ENCODE data around the gene TNK2.
A peak's percentile ranks its signal among the peaks of the same experiment; 100 is the strongest.
"Not testable (repeated sequence)": the region's sequence is repeated elsewhere in the genome, so short reads cannot be mapped to it uniquely, and the experiment has no call there.

Gene TNK2

GRCh38 chr3:195907934-195908693 is at the start of gene TNK2:
Gene TNK2, minus strand, starts transcription at chr3:195908551. Its CDS starts 19,963 bp downstream, at chr3:195888588.
- no peak for DNase-seq (ENCODE audit: low read depth)

GRCh38 chr3:195956577-195956976 is 48.2 kb upstream of the TNK2 start:
- no peak for DNase-seq (ENCODE audit: low read depth)

DNA sequence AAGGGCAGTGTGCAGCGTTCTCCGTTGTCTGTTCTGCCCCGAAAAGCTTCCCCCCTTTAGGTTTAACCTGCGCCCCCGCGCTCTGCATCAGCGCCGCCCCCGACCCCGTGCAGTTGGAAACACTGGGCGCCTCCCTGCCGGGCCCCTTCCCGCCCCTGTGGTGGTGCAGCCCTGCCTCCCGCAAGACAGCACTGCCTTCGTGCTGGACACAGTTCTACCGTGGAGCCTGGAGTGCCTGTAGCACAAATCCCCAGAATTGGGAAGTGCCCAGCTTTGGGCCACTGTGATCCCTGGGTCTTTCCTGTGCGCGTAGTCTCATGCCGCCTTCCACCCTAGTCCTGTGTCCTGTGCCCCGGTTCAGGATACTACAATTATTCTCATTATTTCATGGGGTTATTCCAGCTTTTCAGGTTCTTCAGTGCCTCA is 47.1 kb upstream of the TNK2 start:
- DNase-seq (ENCODE audit: low read depth) = not testable (repeated sequence)

GRCh38 chr3:195954752-195955119 is 46.4 kb upstream of the TNK2 start:
- DNase-seq (ENCODE audit: low read depth) = not testable (repeated sequence)

- peak; percentile 30 for DNase-seq (ENCODE audit: low read depth)
These were observed 45.9 kb upstream of the TNK2 start for GRCh38 chr3:195954052-195954751.

GRCh38 chr3:195952590-195952989 is 44.2 kb upstream of the TNK2 start:
- not testable (repeated sequence) for DNase-seq (ENCODE audit: low read depth)

DNA sequence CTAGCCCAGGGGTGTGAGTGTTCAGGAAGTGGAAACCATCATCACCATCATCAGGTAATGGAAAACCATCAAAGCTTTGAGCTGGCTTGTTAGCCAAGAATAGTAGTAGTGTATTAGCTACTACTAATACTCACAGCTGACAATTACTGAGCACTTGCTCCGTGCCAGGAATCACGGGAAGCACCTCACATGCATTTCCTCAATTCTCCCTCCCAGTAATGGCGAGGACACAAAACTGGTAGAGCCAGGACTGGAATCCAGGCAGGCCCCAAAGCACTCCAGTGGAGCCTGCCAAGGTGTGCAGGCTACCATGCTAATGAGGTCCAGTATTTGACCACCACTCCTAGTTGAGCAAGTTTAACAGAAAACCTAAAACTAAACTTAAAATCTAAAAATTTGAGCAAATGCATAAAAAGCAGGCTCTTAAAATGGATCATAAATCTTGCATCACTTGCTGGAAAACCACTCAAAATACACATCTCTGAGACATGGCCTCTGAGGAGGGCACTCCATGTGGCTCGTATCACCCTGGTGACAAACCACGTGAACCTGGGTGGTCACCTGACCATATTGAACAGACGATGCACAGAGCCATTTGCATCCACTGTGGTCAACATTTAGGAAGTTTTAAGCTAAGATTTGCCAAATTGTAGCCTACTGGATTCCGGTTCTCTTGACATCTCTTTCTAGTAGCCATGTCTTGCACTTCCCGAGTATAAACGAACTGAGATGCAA is 43.3 kb upstream of the TNK2 start:
- DNase-seq (ENCODE audit: low read depth) = not testable (repeated sequence)

DNA sequence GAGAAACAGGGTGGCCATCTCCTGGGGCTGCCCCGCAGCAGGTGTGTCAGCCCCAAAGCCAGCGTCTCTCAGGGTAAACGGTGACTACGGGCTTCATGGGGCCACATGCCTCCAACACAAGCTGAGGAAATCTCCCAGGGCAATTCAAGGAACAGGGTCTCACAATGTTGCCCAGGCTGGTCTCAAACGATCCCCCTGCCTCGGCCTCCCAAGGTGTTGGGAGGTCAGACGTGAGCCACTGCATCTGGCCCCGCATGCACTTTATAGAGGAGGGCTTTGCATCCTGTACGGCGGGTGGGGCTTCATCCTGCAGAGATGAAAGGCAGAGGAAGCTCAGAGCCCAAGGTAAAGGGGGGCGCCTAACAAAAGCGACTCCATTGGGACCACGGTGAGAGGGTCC is 42.4 kb upstream of the TNK2 start:
- DNase-seq (ENCODE audit: low read depth) = not testable (repeated sequence)

- DNase-seq (ENCODE audit: low read depth) = not testable (repeated sequence)
These were observed 41.8 kb upstream of the TNK2 start for GRCh38 chr3:195950164-195950563.

GRCh38 chr3:195946910-195947699 is 38.8 kb upstream of the TNK2 start:
- DNase-seq (ENCODE audit: low read depth) = not testable (repeated sequence)

GRCh38 chr3:195941265-195941815 is 33.0 kb upstream of the TNK2 start:
- not testable (repeated sequence) for DNase-seq (ENCODE audit: low read depth)

- not testable (repeated sequence) for DNase-seq (ENCODE audit: low read depth)
These were observed 32.5 kb upstream of the TNK2 start for GRCh38 chr3:195940806-195941205.

- DNase-seq (ENCODE audit: low read depth) = not testable (repeated sequence)
These were observed 31.4 kb upstream of the TNK2 start for GRCh38 chr3:195939526-195940470.

DNA sequence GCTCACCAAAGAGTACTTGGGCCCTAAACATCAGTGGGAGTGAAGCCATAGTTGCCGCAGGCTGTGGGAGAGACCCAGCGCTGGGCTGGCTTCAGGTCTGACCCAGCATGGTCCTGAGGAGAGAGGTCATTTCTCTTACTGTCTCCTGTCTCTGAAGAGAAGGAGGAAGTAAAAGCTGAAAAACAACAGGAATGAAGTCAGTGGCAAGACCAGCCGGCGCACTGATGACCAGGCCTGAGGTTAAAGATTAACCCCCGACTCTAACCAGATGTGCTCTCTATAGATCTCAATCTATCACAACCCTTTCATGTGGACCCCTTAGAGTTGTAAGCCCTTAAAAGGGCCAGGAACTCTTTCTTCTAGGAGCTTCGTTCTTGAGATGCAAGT is 24.7 kb upstream of the TNK2 start:
- DNase-seq (ENCODE audit: low read depth) = not testable (repeated sequence)

- no peak for DNase-seq (ENCODE audit: low read depth)
These were observed 24.2 kb upstream of the TNK2 start for GRCh38 chr3:195932418-195933043.

GRCh38 chr3:195931582-195932273 is 23.4 kb upstream of the TNK2 start:
- no peak for DNase-seq (ENCODE audit: low read depth)

DNA sequence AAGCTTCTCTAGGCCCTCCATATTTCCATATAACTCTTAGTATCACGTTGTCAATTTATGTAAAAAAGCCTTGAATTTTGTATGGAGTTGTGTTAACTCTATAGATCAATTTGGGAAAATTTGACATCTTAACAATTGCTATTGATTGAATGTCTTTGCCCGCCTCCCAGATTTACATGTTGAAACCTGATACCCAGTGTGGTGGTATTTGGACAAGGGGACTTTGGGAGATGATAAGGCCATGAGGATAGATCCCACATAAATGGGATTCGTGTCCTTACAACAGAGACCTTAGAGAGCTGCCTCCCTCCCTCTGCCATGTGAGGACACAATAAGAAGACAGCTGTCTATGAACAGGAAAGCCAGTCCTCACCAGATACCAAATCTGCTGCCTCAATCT is 21.1 kb upstream of the TNK2 start:
- no peak for DNase-seq (ENCODE audit: low read depth)

DNA sequence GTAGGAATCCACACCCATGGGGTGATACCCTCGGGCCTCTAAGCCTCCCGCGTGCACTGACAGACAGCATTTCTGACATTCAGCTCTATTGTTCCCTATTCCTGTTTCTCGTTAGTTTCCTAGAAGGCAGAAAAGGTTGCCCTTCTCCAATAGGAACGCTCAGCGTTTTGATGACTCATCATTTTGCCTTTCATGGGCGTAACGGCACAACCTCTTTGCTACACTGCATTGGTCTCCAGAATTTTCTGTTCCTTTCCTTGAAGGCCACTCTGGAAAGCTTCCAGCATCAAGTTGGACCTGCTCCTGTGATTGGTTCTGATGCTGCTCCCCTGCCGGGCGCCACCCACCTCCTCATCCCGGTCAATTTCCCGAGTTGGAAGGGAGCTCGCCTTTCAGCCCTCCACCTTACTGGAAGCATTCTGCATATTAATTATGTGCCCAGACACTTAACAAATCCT is 13.0 kb upstream of the TNK2 start:
- no peak for DNase-seq (ENCODE audit: low read depth)

GRCh38 chr3:195918176-195918575 is 9.8 kb upstream of the TNK2 start:
- no peak for DNase-seq (ENCODE audit: low read depth)
